ENCODE data around the gene SLC6A11.

SLC6A11 gene

GRCh38 chr3:10841100-10841499, 25.1 kb downstream of the SLC6A11 start:
- no peak for DNase-seq (ENCODE audit: low spot score)

GRCh38 chr3:10843378-10843777, 27.4 kb downstream of the SLC6A11 start:
- DNase-seq (ENCODE audit: low spot score): no peak

GRCh38 chr3:10845001-10845761, 29.2 kb downstream of the SLC6A11 start:
- DNase-seq (ENCODE audit: low spot score): no peak

GRCh38 chr3:10845839-10846656, 30.0 kb downstream of the SLC6A11 start:
- DNase-seq (ENCODE audit: low spot score): no peak

- no peak for DNase-seq (ENCODE audit: low spot score)
Measured at GRCh38 chr3:10846657-10846975, 30.6 kb downstream of the SLC6A11 start.

GRCh38 chr3:10848261-10848660, 32.2 kb downstream of the SLC6A11 start:
- DNase-seq (ENCODE audit: low spot score): no peak

GRCh38 chr3:10852066-10852808, 36.2 kb downstream of the SLC6A11 start:
- no peak for DNase-seq (ENCODE audit: low spot score)

GRCh38 chr3:10855083-10855870, 39.2 kb downstream of the SLC6A11 start:
- no peak for DNase-seq (ENCODE audit: low spot score)

GRCh38 chr3:10855871-10856662, 40.0 kb downstream of the SLC6A11 start:
- no peak for DNase-seq (ENCODE audit: low spot score)

- no peak for DNase-seq (ENCODE audit: low spot score)
Measured at GRCh38 chr3:10857235-10857634, 41.2 kb downstream of the SLC6A11 start.

- no peak for DNase-seq (ENCODE audit: low spot score)
Measured at GRCh38 chr3:10858091-10858490, 42.1 kb downstream of the SLC6A11 start.

- DNase-seq (ENCODE audit: low spot score): peak; percentile 14
Measured at GRCh38 chr3:10867384-10867783, 51.4 kb downstream of the SLC6A11 start.

GRCh38 chr3:10869460-10869859, 53.4 kb downstream of the SLC6A11 start:
- DNase-seq (ENCODE audit: low spot score): no peak

- no peak for DNase-seq (ENCODE audit: low spot score)
Measured at GRCh38 chr3:10870296-10870695, 54.3 kb downstream of the SLC6A11 start.

- no peak for DNase-seq (ENCODE audit: low spot score)
Measured at GRCh38 chr3:10873415-10873814, 57.4 kb downstream of the SLC6A11 start.

GRCh38 chr3:10875914-10876313, 59.9 kb downstream of the SLC6A11 start:
- DNase-seq (ENCODE audit: low spot score): no peak

- no peak for DNase-seq (ENCODE audit: low spot score)
Measured at GRCh38 chr3:10876661-10877060, 60.6 kb downstream of the SLC6A11 start.

- DNase-seq (ENCODE audit: low spot score): no peak
Measured at GRCh38 chr3:10882851-10883250, 66.8 kb downstream of the SLC6A11 start.

- DNase-seq (ENCODE audit: low spot score): peak; percentile 47
Measured at GRCh38 chr3:10883478-10884234, 67.6 kb downstream of the SLC6A11 start.

GRCh38 chr3:10887015-10887414, 71.0 kb downstream of the SLC6A11 start:
- DNase-seq (ENCODE audit: low spot score): no peak
